A673 (cell line): ENCODE measurements around the gene SPATA13.

Experiments
- EZH2 ChIP-seq: fragments of 200-600 bp; sonication (generic); IDR thresholded peaks from 2 replicates; pipeline ENCODE4 v1.6.1; 2017; ENCODE audit warnings: borderline replicate concordance, low read depth, mild to moderate bottlenecking, mixed read lengths, antibody characterized with exemption, low read length; ENCODE audit not compliant: poor library complexity, severe bottlenecking
- TF ChIP-seq, protein P1 (sequence below): fragments of 300-800, 200-600 bp; sonication (generic); conservative IDR thresholded peaks from 2 replicates; pipeline ENCODE4 v1.5.1; 2017; ENCODE audit warnings: low read depth, mild to moderate bottlenecking, antibody characterized with exemption, low read length, moderate library complexity, mixed read lengths

GRCh38 chr13:24232037-24232436 is 71.5 kb downstream of the SPATA13 start:
- TF ChIP-seq, protein P1, sequence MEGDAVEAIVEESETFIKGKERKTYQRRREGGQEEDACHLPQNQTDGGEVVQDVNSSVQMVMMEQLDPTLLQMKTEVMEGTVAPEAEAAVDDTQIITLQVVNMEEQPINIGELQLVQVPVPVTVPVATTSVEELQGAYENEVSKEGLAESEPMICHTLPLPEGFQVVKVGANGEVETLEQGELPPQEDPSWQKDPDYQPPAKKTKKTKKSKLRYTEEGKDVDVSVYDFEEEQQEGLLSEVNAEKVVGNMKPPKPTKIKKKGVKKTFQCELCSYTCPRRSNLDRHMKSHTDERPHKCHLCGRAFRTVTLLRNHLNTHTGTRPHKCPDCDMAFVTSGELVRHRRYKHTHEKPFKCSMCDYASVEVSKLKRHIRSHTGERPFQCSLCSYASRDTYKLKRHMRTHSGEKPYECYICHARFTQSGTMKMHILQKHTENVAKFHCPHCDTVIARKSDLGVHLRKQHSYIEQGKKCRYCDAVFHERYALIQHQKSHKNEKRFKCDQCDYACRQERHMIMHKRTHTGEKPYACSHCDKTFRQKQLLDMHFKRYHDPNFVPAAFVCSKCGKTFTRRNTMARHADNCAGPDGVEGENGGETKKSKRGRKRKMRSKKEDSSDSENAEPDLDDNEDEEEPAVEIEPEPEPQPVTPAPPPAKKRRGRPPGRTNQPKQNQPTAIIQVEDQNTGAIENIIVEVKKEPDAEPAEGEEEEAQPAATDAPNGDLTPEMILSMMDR, result no peak
- TF ChIP-seq EZH2, result no peak
